ENCODE data around the gene SLF1.
"Not testable (repeated sequence)": the region's sequence is repeated elsewhere in the genome, so short reads cannot be mapped to it uniquely, and the experiment has no call there.

SLF1 gene

DNA sequence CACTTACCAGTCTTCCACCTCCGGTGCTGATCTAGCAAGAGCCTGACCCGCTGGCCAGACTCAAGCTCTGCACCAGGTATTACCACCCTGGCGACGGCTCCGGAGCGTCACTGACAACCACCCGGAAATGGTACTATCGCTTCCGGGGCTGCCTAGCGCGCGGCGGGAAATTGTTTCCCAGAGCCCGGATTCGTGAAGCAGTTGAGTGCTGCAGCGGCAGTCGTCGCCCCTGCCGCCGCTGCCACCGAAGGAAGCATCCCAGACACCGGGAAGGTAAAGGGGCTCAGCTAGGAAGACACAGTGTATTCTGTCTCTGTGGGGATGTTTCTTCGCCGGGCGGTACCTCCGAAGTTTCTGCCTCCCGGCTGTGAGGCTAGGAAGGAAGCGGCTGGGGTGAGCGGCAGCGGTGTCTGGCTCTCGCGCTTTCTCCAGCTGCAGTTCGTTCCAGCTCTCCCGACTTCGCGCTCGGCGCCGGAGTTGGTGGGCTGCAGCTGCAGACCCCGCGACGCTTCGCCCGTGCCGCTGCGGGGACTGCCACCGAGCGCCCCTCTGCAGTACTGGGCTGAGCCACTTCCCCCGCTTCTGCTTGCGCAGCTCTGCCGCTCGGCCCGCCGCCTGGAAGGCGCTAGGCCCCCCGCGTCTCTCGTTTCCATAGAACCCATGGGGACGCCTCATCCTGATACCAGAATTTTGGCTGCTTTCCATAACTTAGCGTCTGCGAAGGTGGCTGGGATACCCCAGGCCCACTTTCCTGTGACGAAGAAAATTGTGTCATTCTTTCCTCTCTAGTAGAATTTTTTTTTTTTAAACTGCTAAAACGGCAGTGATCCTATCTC is at the start of gene SLF1, which contains the start of gene KIAA0825:
Gene SLF1 (plus strand): TSS at position 177 of the 836 bp plus-strand sequence. CDS start 10,142 bp downstream, outside the sequence.
Gene KIAA0825 (minus strand): TSS at position 112 of the 836 bp plus-strand sequence. CDS start 81,478 bp downstream, outside the sequence.
- DNase-seq (ENCODE audit: low read depth) = peak; percentile 75

DNA sequence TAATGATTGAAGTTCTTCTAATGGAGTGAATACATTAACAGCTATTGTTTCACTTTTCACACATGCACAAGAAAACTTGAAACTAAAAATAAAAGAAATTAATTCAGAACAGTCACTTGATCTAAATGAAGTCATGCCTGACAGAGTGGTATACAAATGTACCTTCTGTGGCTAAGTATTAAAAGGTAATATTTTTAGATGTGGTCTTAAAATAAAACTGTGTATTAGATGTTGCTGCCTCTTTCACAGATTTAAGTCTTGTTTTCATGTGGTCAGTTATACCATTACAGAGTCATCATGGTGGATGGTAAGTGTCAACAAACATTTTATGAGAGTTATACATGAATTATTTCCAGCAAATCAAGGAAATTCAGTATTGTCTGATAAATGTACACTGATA is 47.1 kb upstream of the SLF1 start:
- DNase-seq (ENCODE audit: low read depth) = no peak

DNA sequence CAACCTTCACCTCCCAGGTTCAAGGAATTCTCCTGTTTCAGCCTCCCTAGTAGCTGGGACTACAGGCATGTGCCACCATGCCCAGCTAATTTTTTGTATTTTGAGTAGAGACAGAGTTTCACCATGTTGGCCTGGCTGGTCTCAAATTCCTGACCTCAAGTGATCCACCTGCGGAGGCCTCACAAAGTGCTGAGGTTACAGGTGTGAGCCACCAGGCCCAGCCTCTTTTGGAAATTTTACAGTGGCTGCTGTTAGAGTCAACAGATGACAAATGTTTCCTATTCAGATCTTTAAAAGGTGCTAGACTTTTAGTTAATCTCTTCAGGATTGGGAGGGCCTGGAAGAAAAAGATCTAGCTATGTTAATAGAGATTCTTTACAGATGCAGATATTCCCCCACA is 45.1 kb upstream of the SLF1 start:
- not testable (repeated sequence) for DNase-seq (ENCODE audit: low read depth)

DNA sequence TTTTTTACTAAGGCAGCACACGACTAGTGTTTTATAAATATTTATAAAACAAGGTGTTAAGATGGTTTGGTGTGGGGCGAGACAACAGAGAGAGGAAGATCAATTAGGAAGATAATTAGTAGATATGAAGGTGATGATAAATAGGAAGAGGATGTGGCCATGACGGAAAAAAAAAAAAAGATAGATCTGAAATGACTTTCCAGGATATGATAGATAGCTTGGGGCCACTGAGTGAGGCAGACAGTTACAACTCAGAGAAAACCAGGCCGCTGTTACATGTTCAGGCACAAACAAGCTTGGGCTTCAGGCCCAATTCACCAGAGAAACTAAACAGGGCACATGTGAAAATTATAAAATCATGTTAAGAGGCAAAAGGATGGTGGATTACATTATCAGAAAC is 43.3 kb upstream of the SLF1 start:
- DNase-seq (ENCODE audit: low read depth) = no peak

DNA sequence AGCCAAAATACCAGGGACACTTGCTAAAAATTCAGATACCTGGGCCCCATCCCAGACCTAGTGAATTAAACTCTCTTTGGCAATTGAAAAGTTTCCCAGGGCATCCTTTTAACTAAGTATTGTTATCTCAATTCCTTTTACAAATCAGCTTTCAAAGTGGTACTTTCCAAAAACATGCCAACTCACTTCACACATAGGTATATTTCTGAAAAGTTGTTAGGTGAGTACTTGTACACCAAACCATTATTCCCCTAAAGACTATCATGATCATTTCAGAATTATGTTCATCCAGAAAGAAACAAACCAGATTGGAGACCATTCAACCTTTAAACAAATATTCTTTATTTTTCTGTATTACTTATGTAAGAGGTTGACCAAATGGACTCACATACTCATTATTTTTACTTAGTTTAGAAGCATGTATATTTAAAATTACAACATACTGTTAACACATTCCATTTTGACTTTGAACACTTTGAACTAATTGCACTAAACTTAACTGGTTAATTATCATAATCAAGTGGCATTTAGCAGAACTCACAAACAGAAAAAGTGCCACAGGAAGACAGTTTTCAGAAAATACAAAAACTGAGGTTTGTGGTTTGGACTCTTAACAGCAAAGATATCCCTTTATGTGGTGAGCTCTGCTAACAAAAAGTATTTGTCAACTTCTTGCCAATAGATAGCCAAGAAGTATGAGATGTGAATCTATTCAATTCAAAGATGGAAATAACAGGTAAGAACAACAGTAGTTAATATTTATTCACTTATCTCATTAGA is 40.8 kb upstream of the SLF1 start:
- no peak for DNase-seq (ENCODE audit: low read depth)

DNA sequence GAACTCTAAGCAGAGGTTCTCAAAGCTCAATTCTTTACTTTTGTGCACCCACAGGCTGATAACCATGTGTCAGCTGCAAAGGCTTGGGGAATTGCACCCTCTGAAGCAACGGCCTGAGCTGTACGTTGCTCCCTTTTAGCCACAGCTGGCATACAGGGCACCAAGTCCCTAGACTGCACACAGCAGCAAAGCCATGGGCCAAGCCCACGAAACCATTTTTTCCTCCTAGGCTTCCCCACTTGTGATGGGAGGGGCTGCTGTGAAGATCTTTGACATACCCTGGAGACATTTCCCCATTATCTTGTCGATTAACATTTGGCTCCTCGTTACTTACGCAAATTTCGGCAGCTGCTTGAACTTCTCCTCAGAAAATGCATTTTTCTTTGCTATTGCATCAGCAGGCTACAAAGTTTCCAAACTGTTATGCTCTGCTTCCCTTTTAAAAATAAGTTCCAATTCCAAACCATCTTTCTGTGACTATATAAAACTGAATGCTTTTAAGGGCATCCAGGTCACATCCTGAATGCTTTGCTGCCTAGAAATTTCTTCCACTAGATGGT is 23.1 kb upstream of the SLF1 start:
- DNase-seq (ENCODE audit: low read depth) = no peak

DNA sequence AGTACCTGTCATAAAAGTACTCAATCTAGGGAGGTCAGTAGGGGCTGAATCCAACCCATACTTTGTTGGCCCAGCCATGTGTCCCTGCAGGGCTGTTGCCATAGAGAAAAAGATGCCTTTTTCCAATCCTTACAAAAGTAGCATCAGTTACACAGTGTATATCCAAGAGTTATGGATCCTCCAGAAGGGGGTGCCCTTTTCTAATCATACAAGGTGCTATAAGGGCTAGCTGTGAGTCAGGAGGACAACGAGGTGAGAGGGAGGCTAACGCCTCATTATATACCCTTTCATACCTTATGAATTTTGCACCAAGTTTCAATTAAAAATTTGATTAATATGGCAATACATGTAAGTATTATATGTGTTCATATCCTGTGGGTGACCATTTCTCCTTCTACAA is 4.9 kb upstream of the SLF1 start:
- no peak for DNase-seq (ENCODE audit: low read depth)

DNA sequence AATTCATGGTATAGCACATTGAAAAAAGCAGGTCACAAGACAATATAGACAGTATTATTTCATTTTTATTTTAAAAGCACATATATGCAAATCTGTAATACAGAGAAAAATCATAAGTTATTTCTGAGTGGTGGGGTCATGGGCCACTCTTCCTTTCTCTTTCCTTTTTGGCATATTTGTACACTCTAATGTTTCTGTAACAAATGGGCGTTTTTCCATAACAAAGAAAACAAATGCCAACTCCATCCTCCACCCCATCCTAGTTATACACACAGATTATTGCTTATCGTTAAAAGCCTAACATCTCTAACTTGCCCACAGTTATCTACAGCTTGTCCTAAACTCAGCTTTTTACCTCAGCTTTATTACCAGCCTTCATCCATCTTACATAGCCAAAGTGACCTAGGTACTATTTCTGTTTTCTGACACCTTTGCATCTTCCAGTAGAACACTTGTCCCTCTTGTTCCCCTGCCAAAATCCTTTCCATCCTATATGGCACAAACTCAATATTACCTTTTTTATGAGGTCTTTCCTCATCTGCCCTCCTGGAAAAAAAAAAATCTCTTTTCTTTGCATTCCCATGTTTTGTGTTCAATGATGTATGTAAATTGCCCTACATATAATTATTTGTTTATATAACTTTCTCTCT is 4.2 kb upstream of the SLF1 start:
- no peak for DNase-seq (ENCODE audit: low read depth)

DNA sequence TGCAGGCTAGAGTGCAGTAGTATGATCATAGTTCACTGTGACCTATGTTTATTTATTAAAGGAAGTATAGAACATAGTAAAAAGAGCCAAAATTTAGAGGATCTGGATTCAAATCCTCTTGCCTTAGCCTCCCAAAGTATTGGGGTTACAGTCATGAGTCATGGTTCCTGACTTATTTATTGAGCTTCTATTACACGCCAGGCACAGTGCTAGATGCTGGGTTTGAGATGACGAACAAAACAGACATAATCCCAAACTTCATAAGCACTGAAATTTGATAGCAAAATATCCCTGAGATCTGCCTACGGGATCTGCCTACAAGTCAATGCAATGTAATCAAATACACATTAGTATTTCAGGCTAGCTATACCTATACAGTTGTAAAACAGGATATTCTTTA is 2.6 kb upstream of the SLF1 start:
- DNase-seq (ENCODE audit: low read depth) = no peak

DNA sequence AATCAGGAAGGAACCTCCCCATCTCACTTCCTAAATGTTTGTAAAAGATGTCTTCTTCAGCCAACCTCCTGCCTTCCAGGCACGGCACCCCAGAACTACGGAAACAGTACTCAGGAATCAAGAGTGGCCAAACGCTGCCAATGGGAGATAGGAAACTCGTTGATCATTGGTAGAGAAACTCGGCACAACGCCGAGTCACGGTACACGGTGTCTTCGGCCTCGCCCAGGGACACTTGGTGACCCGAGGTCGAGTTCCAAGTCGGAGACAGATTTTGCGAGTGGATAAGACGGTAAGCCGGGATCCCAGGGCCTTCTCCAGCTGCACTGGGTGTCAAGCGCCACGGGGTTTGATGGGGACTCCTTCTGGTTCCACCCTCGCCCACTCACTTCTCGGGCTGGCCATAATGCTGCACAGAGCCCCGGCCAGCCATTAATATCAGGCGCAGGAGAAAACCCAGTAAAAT is 408 bp upstream of the SLF1 start:
- no peak for DNase-seq (ENCODE audit: low read depth)

DNA sequence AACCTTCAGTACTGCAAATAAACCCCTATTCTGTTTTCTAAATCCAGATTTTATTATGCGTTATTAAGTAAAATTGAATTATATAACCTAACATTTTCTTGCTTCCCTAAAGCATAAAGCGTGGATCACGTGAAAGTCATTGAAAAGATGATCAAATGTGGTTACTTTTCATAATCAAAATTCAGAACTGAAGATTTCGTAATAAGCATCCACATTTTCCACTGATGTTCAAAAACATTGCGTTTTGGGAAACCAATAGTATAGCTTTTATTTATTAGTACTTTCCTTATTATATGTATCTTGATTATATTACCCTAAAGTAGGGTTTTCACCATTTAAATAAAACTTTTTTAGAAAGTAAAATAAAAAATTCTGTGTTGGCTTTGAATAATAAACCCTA is 1.8 kb downstream of the SLF1 start:
- DNase-seq (ENCODE audit: low read depth) = no peak

DNA sequence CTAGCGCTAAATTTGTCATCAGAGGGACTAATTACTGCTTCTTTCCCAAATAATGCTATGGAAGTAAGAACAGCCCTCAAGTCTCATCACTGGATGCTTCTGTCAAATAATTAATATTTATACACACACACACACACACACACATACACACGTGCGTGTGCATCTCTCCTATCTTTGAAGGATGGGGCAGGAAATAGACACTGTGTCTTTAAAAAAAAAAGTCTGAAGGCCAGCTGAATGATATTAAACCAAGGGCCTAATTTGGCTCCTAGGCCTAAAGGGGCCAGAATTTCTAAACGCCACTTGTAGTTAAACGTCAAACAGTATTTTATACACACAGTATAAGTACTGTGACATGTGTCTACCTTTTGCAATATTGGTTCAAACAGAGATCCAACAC is 3.3 kb downstream of the SLF1 start:
- DNase-seq (ENCODE audit: low read depth) = no peak

DNA sequence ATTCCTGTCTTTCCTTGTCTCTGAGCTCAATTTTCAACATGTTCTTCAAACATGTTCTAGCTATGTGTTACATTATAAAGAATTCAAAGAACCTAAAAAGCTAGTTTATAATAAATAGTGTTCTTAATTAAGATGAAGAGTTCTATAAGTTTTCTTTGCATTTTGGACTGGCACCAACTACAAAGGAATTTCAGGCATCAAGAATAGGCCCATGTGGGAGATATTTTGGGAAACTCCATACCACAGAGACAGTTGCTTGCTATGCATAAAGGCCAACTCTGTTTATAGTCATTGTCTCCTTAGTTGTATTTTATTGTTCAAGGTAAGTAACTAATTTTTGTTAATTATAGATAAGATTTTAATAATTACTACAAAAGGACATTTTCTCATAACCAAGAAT is 4.5 kb downstream of the SLF1 start:
- no peak for DNase-seq (ENCODE audit: low read depth)

DNA sequence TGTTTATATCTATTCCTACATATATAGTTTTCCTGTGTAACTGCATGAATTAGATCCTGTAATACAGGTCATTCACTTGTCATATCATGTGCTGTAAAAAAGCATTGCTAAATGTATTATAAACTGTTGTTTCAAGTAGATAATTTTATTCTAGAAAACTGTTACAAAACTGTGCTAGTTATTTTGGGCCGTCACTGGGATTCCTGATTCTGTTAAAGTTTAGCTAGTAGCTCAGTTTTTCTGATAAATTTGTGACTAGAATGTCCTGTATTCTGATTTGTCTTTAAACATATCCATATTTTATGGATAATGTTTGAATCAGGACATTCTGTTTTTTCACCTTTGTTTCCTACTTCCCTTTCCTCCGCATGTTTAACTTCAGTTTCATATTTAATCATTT is 5.4 kb downstream of the SLF1 start:
- no peak for DNase-seq (ENCODE audit: low read depth)

DNA sequence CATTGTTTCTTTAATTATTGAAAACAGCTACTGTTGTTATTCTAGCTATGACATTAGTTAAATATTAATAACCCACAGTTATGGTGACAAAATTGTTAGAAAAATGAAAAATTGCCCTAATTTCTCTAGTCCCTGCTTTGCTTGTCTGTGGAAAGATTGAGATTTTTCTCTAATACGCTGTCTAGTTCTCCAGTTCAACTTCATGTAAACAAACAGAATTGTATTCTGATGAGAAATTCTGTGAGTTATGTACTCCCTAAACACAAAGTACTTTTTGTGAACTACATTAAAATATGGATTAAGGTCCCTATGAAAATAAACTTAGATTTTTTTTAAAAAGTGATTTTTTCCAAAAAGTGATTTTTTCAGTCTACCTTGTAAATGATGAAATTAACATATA is 8.7 kb downstream of the SLF1 start:
- no peak for DNase-seq (ENCODE audit: low read depth)

DNA sequence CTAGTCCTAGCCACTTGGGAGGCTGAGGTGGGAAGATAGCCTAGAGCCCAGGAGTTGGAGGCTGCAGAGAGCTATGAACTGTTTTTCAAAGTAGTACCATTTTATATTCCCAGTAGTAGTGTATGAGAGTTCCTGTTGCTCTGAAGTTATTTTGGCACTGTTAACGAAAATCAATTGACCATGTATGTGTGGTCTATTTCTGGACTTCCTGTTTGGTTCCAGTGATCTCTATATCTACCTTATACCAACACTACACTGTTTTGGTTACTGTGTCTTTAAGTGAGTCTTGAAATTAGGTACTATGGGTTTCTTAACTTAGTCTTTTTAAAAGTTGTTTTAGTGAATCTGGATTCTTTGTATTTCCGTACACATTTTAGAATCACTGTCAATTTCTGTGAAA is 13.6 kb downstream of the SLF1 start:
- DNase-seq (ENCODE audit: low read depth) = no peak

DNA sequence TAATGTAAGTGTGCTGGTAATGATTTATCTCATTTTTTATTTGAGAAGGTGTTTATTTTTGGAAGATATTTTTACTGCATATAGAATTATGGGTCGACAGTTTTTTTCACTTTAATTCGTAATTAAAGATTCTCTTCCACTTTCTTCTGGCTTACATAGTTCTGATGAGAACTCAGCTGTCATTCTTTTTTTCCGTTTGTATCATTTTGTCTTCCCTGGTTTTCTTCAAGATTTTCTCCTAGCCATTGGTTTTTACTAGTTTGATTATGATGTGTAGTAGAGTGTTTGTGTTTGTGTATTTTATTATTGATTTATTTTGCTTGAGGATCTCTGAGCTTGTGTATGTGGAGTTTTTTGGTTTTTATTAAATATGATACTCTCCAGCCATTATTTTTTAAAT is 21.7 kb downstream of the SLF1 start:
- no peak for DNase-seq (ENCODE audit: low read depth)

DNA sequence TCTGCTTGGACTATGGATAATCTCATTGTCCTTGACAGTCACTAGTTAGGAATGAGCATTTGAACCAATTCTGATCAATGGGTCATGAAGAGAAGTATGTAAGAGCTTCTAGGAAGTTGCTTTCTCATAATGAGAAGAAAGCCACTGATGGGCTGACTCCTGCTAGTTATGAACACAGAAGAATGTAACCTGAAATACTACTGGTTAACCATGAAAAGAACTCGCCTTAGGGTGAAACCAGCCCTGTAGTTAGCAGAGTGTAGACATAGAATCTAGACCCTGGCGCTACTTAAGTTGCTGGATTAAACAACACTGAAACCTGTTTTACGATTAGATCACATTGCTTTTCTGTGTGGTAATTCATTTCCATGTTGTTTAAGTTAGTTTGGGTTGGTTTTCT is 26.6 kb downstream of the SLF1 start:
- DNase-seq (ENCODE audit: low read depth) = no peak

DNA sequence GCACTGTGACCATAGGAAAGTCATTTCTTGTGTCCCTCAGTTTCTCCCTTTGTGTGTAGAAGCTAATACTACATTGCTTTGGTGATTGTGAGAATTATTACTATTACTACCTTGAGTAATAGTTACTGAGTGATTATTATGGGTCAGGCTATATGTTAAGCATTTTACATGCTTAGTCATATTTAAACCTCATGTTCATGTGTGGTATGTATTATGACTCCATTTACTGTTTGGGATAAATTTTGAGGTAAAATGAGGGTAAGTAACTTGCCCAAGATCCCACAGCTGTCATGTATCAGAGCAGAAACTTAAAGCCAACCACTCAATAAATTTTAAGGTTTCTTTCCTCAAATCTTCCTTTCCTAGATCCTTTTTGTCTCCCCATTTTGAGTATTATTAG is 28.3 kb downstream of the SLF1 start:
- DNase-seq (ENCODE audit: low read depth) = no peak

DNA sequence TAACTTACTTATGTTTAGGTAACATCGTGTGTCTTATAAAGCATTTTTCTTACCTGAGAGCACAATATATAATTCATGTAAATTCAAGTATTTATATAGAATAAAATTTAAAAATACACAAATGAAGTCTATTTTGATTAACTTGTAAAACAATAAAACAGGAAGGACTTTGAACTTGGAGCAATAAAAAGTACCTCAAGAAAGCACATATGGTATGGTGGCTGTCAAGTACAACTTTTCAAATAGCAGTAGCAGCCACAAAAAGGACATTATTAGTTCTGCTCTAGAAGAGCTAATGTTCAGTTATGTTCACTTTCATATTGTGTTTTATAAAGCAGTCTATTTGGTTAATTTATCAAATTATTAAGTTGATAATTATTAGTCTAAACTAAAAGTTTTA is 31.4 kb downstream of the SLF1 start:
- DNase-seq (ENCODE audit: low read depth) = no peak

DNA sequence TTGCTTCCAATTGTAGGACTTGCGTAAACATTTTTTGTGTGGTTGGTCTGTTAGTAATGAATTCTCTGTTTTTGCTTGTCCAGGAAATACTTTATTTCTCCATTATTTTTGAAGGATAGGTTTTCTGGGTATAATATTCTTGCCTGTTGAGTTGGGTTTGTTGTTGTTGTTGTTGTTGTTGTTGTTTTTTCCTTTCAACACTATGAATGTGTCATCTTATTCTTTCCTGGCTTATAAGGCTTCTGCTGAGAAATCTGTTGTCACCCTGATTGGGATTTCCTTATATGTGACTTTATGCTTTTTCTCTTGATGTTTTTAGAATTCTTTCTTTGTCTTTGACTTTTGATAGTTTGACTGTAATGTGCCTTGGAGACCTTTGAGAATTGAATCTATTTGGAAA is 39.8 kb downstream of the SLF1 start:
- DNase-seq (ENCODE audit: low read depth) = no peak

DNA sequence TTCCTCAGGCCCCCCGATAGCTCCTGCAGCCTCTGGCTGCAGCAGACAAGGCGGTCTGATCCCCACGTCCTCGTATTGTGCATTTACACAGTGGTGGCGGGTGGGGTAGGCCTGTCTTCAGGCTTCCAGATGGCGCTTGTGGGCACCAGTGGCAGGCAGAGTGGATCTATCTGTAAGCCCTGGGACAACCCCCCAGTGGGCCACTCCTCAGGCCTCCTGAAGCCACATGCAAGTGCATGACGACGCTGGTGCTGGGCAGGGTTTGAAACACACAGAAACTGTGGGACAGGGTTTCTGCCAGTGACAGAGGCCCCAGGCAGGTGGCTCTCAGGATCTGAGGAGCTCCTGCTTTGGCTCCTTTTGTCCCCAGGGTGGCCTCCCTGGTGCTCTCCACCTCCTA is 42.0 kb downstream of the SLF1 start:
- DNase-seq (ENCODE audit: low read depth) = no peak

All from activated T-helper 1 cell treated with Interleukin-2 at 50 U/mL for 16 hours (primary cell).